ENCODE measurements around the gene SLC26A6.

DNA sequence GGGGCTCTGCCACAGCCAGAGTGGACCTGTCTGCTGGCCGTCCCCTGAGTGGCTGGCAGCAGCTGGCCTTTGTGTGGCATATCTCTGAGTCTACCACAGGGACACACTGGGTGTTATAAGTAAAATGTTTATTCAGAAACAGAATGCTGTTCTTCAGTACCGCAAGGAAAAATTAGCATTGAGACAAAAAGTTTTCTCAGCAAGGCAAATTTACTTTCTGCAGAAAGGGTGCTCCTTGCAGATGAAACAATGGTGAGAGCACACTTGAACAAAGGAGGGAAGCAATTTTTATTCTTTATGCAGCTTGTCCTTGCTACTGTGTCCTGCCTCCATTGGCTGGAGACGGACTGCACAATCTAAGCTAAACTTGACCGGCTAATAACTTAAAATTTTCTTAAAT, 17.7 kb downstream of the SLC26A6 start:
- TF ChIP-seq CTCF (IDR thresholded peaks at IDR 0.05), result no peak
- TF ChIP-seq POLR2AphosphoS5 (IDR thresholded peaks at IDR 0.05), result no peak

All from upper lobe of left lung (tissue), 4 donors.